Adrenal gland (tissue), 5 donors: ENCODE data around the gene FXR2.

ENCODE experiments used
- POLR2A ChIP-seq, 2 donors: fragments of 450-650 bp; IDR thresholded peaks; one replicate each; pipeline ENCODE4 v1.6.1; 2017; ENCODE audit warnings: antibody characterized with exemption in 2 of 2, mild to moderate bottlenecking in 2 of 2, moderate library complexity in 1 of 2
- TF ChIP-seq, protein P1 (sequence below), 6 experiments: fragments of 450-650 bp in 4 of 6; fragments of 200-600 bp in 2 of 6; sonication (generic) in 1 of 6; IDR thresholded peaks; 1 replicate in 5 of 6; 2 replicates in 1 of 6; pipeline versions ENCODE4 v1.5.1 to v1.8.0; 2016 to 2021; ENCODE audit warnings: antibody characterized with exemption in 6 of 6, mild to moderate bottlenecking in 2 of 6, moderate library complexity in 1 of 6
- donor health status: DM: no; HTN: no; CAD: no.

DNA sequence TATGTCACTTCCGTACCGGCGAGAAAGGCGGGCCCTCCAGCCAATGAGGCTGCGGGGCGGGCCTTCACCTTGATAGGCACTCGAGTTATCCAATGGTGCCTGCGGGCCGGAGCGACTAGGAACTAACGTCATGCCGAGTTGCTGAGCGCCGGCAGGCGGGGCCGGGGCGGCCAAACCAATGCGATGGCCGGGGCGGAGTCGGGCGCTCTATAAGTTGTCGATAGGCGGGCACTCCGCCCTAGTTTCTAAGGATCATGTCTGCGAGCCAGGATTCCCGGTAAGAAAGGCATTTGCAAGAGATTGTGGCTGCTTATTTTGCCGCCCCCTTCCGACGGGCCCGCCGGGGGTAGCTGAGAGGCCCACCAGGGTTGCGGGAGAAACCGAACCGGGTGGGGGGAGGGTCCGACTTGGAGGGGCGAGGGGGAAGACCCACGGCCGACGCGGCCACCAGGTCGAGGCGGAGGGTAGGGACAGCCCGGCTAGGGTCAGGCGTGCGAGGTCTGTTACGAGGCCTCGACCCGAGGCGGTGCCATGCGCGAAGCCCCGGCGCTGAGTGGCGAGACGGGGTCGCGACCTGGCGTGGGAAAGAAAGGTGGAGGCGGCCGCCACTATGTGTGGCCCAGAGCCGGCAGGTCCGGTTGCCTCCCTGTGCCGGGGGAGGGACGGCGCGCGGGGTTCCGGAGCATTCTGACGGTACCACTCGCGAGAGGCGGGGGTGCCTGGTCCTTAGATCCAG, 41.9 kb downstream of the FXR2 start:
- TF ChIP-seq, protein P1, sequence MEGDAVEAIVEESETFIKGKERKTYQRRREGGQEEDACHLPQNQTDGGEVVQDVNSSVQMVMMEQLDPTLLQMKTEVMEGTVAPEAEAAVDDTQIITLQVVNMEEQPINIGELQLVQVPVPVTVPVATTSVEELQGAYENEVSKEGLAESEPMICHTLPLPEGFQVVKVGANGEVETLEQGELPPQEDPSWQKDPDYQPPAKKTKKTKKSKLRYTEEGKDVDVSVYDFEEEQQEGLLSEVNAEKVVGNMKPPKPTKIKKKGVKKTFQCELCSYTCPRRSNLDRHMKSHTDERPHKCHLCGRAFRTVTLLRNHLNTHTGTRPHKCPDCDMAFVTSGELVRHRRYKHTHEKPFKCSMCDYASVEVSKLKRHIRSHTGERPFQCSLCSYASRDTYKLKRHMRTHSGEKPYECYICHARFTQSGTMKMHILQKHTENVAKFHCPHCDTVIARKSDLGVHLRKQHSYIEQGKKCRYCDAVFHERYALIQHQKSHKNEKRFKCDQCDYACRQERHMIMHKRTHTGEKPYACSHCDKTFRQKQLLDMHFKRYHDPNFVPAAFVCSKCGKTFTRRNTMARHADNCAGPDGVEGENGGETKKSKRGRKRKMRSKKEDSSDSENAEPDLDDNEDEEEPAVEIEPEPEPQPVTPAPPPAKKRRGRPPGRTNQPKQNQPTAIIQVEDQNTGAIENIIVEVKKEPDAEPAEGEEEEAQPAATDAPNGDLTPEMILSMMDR (IDR thresholded peaks at IDR 0.05), result peak in 2 of 6 experiments; percentile 7 to 29
- TF ChIP-seq POLR2A (IDR thresholded peaks at IDR 0.05), result peak; percentile 99
